Stimulated activated CD8-positive, alpha-beta memory T cell treated with anti-CD3 and anti-CD28 coated beads, Interleukin-2, amount 100 ng/mL, for 48 hours (primary cell): Measurements from ENCODE around the gene HDDC3.
"Not testable (repeated sequence)": the region's sequence is repeated elsewhere in the genome, so short reads cannot be mapped to it uniquely, and the experiment has no call there.

Source experiments
- DNase-seq, 2 donors: peaks; one replicate each; pipeline ENCODE4 v3.0.0-alpha.2; 2020; ENCODE audit warnings: low read depth in 2 of 2

Gene HDDC3

GRCh38 chr15:90909976-90910375 lies 22.4 kb downstream of the HDDC3 start:
- DNase-seq, result no peak

GRCh38 chr15:90909449-90909848 lies 22.9 kb downstream of the HDDC3 start:
- DNase-seq, result not testable (repeated sequence)

GRCh38 chr15:90907838-90908507 lies 24.4 kb downstream of the HDDC3 start:
- DNase-seq, result no peak

- no peak for DNase-seq
These were observed 25.2 kb downstream of the HDDC3 start for GRCh38 chr15:90907051-90907660.

- DNase-seq, result no peak
These were observed 26.0 kb downstream of the HDDC3 start for GRCh38 chr15:90906181-90906849.

- DNase-seq, result no peak
These were observed 26.8 kb downstream of the HDDC3 start for GRCh38 chr15:90905306-90906180.

GRCh38 chr15:90904746-90905145 lies 27.6 kb downstream of the HDDC3 start:
- DNase-seq, result no peak

GRCh38 chr15:90903733-90904536 lies 28.4 kb downstream of the HDDC3 start:
- DNase-seq, result no peak

- peak; percentile 69 to 77 for DNase-seq
These were observed 29.3 kb downstream of the HDDC3 start, which contains the start of gene MAN2A2 for GRCh38 chr15:90902840-90903732. Gene MAN2A2, plus strand, starts transcription at chr15:90903302. Its CDS starts 906 bp downstream, at chr15:90904208.

GRCh38 chr15:90902040-90902839 lies 30.1 kb downstream of the HDDC3 start:
- peak; percentile 57 to 60 for DNase-seq

GRCh38 chr15:90901175-90902039 lies 30.9 kb downstream of the HDDC3 start:
- DNase-seq, result no peak

- DNase-seq, result not testable (repeated sequence)
These were observed 35.2 kb downstream of the HDDC3 start for GRCh38 chr15:90897131-90897655.

GRCh38 chr15:90895571-90896117 lies 36.7 kb downstream of the HDDC3 start:
- no peak for DNase-seq

- no peak for DNase-seq
These were observed 38.9 kb downstream of the HDDC3 start for GRCh38 chr15:90893175-90894090.

- DNase-seq, result no peak
These were observed 39.7 kb downstream of the HDDC3 start for GRCh38 chr15:90892498-90893174.

- DNase-seq, result no peak
These were observed 40.3 kb downstream of the HDDC3 start for GRCh38 chr15:90892023-90892422.
